GM19463 (cell line): ENCODE results near the gene ALPL.

Experiments
- ATAC-seq: cut with Tn5 transposase; IDR thresholded peaks from one replicate; pipeline ENCODE4 v1.9.1; 2021; ENCODE audit warnings: mild to moderate bottlenecking, moderate library complexity; ENCODE audit not compliant: unreplicated experiment

The ALPL gene

GRCh38 chr1:21526441-21526840, 17.2 kb downstream of the ALPL start:
- no peak for ATAC-seq

DNA sequence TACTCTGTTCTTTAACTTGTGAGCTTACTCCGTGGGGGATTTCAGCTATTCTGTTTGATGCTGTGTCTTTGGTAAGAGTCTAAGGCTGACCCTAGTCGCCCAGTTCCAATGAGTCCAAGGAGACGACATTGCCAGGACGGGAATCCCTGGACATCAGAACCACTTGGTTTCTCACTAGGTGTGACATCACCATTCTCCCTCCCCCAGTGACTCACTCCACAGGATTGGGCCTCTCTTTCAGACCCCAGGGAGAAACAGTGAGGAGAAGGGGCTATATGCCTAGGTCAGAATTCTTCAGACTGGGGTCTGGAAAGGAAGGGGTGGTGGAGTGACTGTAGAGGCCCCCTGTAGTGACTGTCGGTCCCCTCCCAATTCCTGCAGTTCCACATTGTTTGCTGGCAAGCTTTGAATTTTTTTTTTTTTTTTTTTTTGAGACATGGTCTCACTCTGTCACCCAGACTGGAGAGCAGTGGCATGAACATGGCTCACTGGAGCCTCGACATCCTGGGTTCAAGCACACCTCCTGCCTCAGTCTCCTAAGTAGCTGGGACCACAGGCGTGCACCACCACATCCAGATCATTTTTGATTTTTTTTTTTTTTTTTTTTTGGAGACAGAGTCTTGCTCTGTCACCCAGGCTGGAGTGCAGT, 21.3 kb downstream of the ALPL start:
- ATAC-seq: no peak

DNA sequence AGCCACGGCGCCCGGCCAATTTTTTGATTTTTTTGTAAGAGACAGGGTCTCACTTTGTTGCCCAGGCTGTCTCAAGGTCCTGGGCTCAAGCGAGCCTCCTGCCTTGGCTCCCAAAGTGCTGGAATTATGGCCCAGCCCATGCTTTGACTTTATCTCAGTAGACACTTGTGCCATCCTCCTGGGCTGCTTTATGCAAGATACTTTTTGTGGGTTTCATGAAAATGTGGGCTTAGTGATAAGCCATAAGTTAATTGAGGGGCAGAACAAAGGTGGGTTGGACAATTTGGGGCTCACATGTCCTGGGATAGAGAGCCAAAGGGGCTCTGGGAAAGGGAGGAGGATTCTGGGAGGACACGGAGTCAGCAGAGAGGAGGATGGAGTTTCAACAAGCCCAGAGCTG, 22.0 kb downstream of the ALPL start:
- no peak for ATAC-seq

DNA sequence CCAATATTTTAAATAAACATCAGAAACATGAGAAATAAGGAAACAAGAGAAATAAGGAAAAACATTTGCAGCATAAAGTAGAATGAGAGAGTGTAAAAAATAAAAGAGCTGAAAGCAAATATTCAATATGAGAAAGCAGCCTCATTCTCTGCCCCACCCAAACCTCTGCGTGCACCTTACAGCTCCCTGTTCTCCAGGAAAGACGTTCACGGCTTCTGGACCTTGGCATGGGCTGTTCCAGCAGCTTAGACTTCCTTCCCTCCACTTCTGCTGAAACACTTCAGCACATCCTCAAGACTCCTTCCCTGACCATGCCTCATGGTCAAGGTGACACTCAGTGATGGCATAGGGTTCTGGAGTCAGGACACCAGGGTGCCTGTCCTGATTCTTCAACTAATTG, 23.3 kb downstream of the ALPL start:
- ATAC-seq: no peak

DNA sequence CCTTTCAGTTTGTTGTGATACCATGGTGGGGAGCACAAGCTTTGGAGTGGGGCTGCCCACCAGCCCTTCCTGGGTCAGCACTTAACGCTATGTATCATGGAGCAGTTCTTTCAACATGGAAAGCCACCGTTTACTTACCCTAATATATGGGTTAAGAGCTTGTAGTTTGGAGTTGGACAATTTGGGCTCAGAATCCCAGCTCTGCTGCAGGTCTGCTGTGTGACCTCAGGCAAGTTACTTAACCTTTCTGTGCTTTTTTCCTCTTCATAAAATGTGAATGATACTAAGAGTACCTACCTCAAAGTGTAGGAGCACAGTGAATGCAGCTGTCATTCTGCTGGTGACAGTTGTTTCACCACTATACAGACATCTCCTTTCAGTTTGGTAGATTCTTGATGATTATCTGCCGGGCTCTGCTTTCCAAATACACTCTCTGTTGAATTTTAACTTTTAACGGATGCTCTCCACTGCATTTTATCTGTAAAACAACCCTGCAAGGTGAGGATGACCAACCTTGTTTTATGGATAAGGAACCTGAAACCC, 23.8 kb downstream of the ALPL start:
- ATAC-seq: no peak

DNA sequence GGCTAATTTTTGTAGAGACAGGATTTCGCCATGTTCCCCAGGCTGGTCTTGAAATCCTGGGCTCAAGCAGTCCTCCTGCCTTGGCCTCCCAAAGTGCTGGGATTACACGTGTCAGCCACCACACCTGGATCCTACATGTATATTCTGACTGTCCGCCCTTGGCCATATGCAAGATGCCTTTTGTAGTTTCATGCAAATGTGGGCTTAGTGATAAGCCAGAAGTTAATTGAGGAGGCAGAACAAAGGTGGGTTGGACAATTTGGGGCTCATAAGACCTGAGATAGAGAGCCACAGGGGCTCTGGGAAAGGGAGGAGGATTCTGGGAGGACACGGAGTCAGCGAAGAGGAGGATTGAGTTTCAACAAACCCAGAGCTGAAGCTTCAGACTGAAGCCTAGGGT, 24.9 kb downstream of the ALPL start:
- ATAC-seq: no peak

DNA sequence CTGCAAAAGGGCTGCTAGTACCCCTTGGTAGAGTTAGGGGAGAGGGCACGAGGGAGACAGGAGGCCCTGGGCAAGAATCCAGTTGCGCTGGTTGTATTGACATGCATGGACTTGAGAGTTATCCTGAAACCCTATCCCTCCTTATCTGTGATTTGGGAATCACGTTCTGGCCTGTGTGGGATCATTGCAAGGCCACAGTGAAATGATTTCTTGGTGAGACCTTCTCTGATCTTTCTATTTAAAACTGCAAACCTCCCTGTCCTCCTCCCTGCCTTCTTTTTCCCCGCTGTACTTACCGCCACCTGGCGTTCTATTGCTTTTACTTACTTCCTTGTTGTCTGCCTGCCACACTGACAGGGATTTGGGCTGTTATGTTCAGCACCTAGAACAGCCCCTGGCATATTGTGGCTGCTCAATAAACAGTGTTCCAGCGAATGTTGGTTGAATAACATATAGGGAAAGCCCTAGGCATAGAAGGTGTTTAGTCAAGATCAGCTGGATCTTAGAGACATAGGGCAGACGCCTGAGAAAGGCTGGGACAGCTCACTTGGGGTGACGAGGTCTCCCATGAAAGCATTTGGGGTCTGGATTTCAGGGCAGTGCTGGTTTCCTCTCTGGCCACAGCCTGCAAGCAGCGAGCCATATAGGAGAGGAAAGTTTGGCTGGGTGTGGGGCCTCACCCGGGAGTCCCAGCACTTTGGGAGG, 25.6 kb downstream of the ALPL start:
- no peak for ATAC-seq

GRCh38 chr1:21536218-21536617, 27.0 kb downstream of the ALPL start:
- ATAC-seq: no peak

- ATAC-seq: no peak
Observed at GRCh38 chr1:21537511-21537931, 28.3 kb downstream of the ALPL start.

GRCh38 chr1:21537932-21538630, 28.9 kb downstream of the ALPL start:
- no peak for ATAC-seq

GRCh38 chr1:21539933-21540332, 30.7 kb downstream of the ALPL start:
- ATAC-seq: no peak

DNA sequence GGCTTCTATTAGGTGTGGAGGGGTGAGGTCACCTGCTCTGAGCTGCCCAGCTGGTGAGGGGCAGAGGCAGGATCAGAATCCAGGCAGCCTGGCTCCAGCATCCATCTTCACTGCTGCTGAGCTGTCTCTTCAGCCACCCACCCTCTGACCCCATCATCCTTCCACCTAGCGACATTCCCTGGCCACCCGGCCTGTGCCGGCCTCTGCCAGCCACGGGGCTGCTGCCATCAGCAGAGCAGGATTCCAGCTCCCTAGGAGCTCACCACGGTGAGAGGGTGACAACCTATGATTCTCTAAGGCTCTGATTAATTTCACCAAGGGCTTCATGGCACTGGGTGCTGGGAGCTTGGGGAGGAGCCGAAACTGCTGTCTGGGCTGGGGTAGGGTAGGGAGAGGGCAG, 32.1 kb downstream of the ALPL start:
- no peak for ATAC-seq

- ATAC-seq: no peak
Observed at GRCh38 chr1:21541835-21542234, 32.6 kb downstream of the ALPL start.

DNA sequence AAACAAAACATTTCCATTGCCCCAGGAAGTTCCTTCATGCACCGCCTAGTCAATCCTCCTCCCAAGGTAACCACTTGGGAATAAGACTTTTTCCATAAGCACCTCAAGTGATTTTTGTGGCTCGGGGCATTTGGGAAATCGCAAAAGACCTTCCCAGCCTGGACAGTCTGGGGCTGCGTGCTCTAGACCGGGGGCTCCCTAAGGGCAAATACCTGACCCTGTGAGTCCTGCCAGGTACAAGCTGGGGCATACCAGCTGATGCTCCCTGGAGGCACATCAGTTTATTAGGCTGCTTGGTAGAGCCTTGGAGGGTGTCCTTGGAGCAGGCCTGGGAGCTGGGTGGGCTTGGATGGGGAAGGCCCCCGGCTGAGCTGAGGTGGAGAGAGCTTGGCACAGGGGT, 34.4 kb downstream of the ALPL start:
- no peak for ATAC-seq

GRCh38 chr1:21544095-21544494, 34.9 kb downstream of the ALPL start:
- no peak for ATAC-seq

- no peak for ATAC-seq
Observed at GRCh38 chr1:21546122-21546825, 37.1 kb downstream of the ALPL start.

- ATAC-seq: no peak
Observed at GRCh38 chr1:21547876-21548275, 38.7 kb downstream of the ALPL start.

- ATAC-seq: no peak
Observed at GRCh38 chr1:21550097-21550496, 40.9 kb downstream of the ALPL start.

DNA sequence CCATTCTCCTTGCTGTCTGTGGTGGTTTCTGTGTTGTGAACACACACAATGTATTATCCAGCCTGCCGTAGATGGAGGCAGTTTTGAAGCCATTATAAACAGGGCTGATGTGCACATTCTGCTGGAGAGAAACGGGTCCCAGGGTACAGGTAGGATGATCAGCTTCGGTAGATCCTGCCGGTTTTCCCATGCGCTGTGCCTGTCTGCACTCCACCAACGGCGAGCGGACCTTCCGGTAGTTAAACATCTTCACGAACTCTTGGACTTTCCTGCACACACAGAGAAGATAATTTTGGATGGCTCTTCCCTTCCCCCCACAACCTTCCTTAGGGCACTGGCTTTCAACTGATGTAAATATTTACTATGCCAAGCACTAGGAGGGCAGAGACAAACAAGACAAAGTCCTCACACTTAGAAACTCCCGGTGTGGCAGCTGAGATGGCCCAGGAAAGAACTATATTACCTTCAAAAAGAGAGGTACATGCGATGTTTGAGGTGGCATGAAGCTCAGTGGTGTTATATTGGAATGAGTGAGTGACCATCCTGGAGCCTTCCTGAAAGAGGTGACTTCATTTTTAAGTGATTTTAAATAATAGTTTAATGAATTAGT, 41.7 kb downstream of the ALPL start:
- ATAC-seq: no peak

GRCh38 chr1:21552715-21553114, 43.5 kb downstream of the ALPL start:
- ATAC-seq: no peak
